ENCODE measurements around the gene VPS39.

DNA sequence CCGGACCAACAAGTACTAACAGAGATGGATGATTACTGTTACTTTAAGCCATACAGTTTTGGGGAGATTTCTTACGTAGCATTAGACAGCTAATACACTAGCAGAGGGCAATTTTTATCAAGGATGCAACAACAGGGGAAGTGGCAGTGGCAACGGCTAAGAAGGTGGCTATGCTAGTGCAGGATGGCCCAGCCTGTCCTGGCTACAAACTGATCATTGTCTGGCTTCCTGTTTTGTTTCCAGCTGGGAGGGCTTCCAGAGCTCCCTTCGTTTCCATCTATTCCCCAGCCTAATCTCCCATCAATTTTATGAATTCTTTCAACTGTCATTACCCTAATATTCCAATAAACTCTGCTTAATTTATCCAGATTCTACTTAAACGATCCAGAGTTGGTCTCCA is 35.6 kb downstream of the VPS39 start:
- no peak for TF ChIP-seq GABPA (IDR thresholded peaks at IDR 0.05; ENCODE audit: low read depth)
- TF ChIP-seq, protein P1, sequence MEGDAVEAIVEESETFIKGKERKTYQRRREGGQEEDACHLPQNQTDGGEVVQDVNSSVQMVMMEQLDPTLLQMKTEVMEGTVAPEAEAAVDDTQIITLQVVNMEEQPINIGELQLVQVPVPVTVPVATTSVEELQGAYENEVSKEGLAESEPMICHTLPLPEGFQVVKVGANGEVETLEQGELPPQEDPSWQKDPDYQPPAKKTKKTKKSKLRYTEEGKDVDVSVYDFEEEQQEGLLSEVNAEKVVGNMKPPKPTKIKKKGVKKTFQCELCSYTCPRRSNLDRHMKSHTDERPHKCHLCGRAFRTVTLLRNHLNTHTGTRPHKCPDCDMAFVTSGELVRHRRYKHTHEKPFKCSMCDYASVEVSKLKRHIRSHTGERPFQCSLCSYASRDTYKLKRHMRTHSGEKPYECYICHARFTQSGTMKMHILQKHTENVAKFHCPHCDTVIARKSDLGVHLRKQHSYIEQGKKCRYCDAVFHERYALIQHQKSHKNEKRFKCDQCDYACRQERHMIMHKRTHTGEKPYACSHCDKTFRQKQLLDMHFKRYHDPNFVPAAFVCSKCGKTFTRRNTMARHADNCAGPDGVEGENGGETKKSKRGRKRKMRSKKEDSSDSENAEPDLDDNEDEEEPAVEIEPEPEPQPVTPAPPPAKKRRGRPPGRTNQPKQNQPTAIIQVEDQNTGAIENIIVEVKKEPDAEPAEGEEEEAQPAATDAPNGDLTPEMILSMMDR (IDR thresholded peaks at IDR 0.05; ENCODE audit: insufficient read depth, low read length): no peak
- no peak for TF ChIP-seq POLR2AphosphoS5 (IDR thresholded peaks at IDR 0.05; ENCODE audit: low read depth)

All from HL-60 (cell line).